A549 treated with Mapracorat at 1 μM for 4 hours (cell line): Measurements from ENCODE around the gene TMPRSS11D. TPM values are rescaled to one million over a fixed set of nuclear protein-coding genes. Genes with fewer than 3 reads are reported as not detected.

ENCODE experiments used
- total RNA-seq: library from RNA; stranded (reverse); fragments of 200-300 nt; extraction: Qiagen RNA extraction; gene quantifications from 5 replicates; pipeline ENCODE4 v1.2.3, GENCODE V29; 2022

Gene TMPRSS11D
- not detected in 5 replicates for total RNA-seq

DNA sequence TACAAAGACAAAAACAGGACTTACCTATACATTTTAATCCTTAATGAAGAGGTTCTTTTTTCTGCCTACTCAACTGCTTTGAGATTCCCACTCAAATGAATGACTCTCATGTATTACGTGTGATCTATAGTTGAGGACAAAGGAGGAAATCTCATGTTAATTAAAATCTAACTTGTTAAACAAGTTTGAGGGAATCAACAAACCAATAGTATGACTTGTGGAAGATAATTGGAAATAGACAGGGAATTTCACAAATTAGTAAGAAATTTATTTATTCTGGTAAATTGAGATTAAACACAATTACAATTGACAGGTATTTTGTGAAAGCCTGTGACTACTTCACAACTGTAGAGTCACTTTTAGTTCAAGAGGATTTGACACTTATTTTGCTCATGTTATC, at the start of gene TMPRSS11D:
Gene TMPRSS11D (minus strand): TSS at position 101 of the 400 bp plus-strand sequence. CDS start 69 bp downstream, at position 32.

Other genes starting within 250 kb of the TMPRSS11D start
- gene UBA6, start 182.8 kb downstream of the TMPRSS11D start, total RNA-seq: 13.9 to 17.2 TPM (median 14.9 TPM) in 5 replicates
- gene GNRHR, start 129.6 kb downstream of the TMPRSS11D start, total RNA-seq: not detected in 5 replicates
- gene TMPRSS11A, start 79.5 kb upstream of the TMPRSS11D start, total RNA-seq: not detected in 5 replicates
- gene TMPRSS11F, start 245.9 kb upstream of the TMPRSS11D start, total RNA-seq: not detected in 5 replicates